OCI-LY1 (cell line): Measurements from ENCODE around the gene PTPRO.

Source experiments
- H2AFZ ChIP-seq: fragments of 200-600 bp; sonication (generic), shearing (Covaris generic); 2 replicates; pipeline ENCODE4 v1.6.0; 2014; ENCODE audit warnings: antibody characterized with exemption, mild to moderate bottlenecking, low read length
- H3F3A ChIP-seq: fragments of 200-600 bp; sonication (generic), shearing (Covaris generic); 2 replicates; pipeline ENCODE4 v1.6.0; 2014; ENCODE audit warnings: mild to moderate bottlenecking, antibody characterized with exemption, low read length, moderate library complexity; ENCODE audit not compliant: insufficient read depth
- H3K27ac ChIP-seq: fragments of 200-600 bp; sonication (generic); 2 replicates; pipeline ENCODE4 v1.5.1; 2014; ENCODE audit warnings: low read length, mixed run types, mild to moderate bottlenecking, low read depth; ENCODE audit not compliant: poor library complexity, severe bottlenecking
- H3K27me3 ChIP-seq: fragments of 200-600 bp; sonication (generic); 2 replicates; pipeline ENCODE4 v1.6.0; 2014; ENCODE audit warnings: antibody characterized with exemption, mild to moderate bottlenecking, low read length, moderate library complexity; ENCODE audit not compliant: insufficient read depth
- H3K36me3 ChIP-seq: fragments of 200-600 bp; sonication (generic); 2 replicates; pipeline ENCODE4 v1.6.1; 2014; ENCODE audit warnings: mild to moderate bottlenecking, antibody characterized with exemption, low read length, moderate library complexity, mixed read lengths; ENCODE audit not compliant: insufficient read depth
- H3K4me1 ChIP-seq: fragments of 200-600 bp; sonication (generic); 2 replicates; pipeline ENCODE4 v1.5.1; 2014; ENCODE audit warnings: mild to moderate bottlenecking, low read length, moderate library complexity; ENCODE audit not compliant: insufficient read depth, severe bottlenecking
- H3K4me2 ChIP-seq: fragments of 200-600 bp; sonication (generic), shearing (Covaris generic); 2 replicates; pipeline ENCODE4 v1.6.1; 2014; ENCODE audit warnings: low read length
- H3K4me3 ChIP-seq: fragments of 200-600 bp; sonication (generic); 2 replicates; pipeline ENCODE4 v1.5.1; 2014; ENCODE audit warnings: low read length, low read depth, mild to moderate bottlenecking, mixed read lengths; ENCODE audit not compliant: poor library complexity, severe bottlenecking
- H3K79me2 ChIP-seq: fragments of 200-600 bp; shearing (Covaris generic); 2 replicates; pipeline ENCODE4 v1.6.1; 2016; ENCODE audit warnings: mixed run types, low read length, mixed read lengths; ENCODE audit not compliant: insufficient read depth
- H3K9ac ChIP-seq: fragments of 200-600 bp; sonication (generic), shearing (Covaris generic); 2 replicates; pipeline ENCODE4 v1.6.1; 2014; ENCODE audit warnings: mild to moderate bottlenecking, low read length, mixed read lengths
- H3K9me2 ChIP-seq: fragments of 200-600 bp; sonication (generic), shearing (Covaris generic); 2 replicates; pipeline ENCODE4 v1.6.1; 2014; ENCODE audit warnings: low read depth, mild to moderate bottlenecking, low read length, mixed read lengths
- H3K9me3 ChIP-seq: fragments of 200-600 bp; shearing (Covaris generic); 2 replicates; pipeline ENCODE4 v1.6.1; 2014; ENCODE audit warnings: low read length, mixed read lengths
- H4K20me1 ChIP-seq: fragments of 200-600 bp; sonication (generic), shearing (Covaris generic); 2 replicates; pipeline ENCODE4 v1.6.0; 2016; ENCODE audit warnings: mild to moderate bottlenecking, low read length; ENCODE audit not compliant: insufficient read depth
- EZH2 ChIP-seq: fragments of 200-600 bp; sonication (generic), shearing (Covaris generic); IDR thresholded peaks from 2 replicates; pipeline ENCODE4 v1.8.0; 2017; ENCODE audit warnings: borderline replicate concordance, mixed run types, mild to moderate bottlenecking, antibody characterized with exemption, low read length, moderate library complexity, mixed read lengths
- TF ChIP-seq, protein P1 (sequence below): fragments of 200-600 bp; sonication (generic), shearing (Covaris generic); IDR thresholded peaks from 2 replicates; pipeline ENCODE4 v1.5.1; 2017; ENCODE audit warnings: mild to moderate bottlenecking, antibody characterized with exemption, low read length, moderate library complexity, mixed read lengths

PTPRO gene

DNA sequence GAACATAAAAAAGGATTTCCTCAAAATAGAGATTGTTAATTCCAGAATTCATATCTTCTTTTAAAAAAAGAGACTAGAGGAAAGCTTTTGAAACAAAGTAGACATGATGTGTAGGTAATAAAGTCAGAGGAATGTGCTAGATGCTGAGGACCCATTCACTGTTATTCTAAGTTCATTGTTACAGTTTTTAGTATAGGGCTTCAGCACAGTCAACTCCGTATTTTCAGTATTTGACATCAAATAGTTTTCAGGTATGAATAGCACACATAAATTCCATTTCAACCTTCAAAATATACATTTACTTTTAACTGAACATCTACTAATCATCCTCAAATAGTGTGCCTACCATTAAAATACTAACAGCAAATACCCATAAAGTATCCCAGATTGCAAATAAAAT is 239.1 kb downstream of the PTPRO start:
- Histone ChIP-seq H3K79me2 (no peaks in the 10 kb centered on the region), H3K9ac (no peak overlapping the region), H3K4me1 (no peaks in the 10 kb centered on the region), H3K27me3 (no peaks in the 10 kb centered on the region), H3K4me2 (no peak overlapping the region), H4K20me1 (no peaks in the 10 kb centered on the region), H3K9me2 (no peaks in the 10 kb centered on the region), H3K27ac (no peak overlapping the region), H3F3A (no peaks in the 10 kb centered on the region), H2AFZ (0 out of 2 replicates have a peak overlapping the region, but pooled peaks have one; percentile 42), H3K9me3 (no peaks in the 10 kb centered on the region), H3K4me3 (no peak overlapping the region), H3K36me3 (no peaks in the 10 kb centered on the region)
- TF ChIP-seq EZH2: no peak
- TF ChIP-seq, protein P1, sequence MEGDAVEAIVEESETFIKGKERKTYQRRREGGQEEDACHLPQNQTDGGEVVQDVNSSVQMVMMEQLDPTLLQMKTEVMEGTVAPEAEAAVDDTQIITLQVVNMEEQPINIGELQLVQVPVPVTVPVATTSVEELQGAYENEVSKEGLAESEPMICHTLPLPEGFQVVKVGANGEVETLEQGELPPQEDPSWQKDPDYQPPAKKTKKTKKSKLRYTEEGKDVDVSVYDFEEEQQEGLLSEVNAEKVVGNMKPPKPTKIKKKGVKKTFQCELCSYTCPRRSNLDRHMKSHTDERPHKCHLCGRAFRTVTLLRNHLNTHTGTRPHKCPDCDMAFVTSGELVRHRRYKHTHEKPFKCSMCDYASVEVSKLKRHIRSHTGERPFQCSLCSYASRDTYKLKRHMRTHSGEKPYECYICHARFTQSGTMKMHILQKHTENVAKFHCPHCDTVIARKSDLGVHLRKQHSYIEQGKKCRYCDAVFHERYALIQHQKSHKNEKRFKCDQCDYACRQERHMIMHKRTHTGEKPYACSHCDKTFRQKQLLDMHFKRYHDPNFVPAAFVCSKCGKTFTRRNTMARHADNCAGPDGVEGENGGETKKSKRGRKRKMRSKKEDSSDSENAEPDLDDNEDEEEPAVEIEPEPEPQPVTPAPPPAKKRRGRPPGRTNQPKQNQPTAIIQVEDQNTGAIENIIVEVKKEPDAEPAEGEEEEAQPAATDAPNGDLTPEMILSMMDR: no peak

DNA sequence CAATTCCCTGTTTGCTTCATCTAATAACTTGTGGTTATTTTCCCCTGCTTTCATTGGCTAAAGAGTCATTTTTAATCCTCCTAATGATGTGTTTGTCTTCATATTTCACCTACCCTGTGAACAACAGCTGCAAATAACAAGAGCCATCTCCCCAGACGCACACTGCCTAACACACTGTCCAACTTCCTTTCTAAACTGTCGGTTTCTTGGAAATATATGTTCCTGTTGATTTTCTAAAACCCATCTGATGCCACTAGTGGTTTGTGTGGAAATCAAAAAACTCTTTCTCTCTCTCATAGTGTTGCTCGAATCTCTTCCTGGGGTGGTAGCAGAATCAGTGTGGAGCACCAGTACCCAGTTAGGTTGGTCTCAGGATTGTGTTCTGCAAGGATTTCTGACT is 240.0 kb downstream of the PTPRO start:
- Histone ChIP-seq H3K79me2 (no peaks in the 10 kb centered on the region), H4K20me1 (no peaks in the 10 kb centered on the region), H3K36me3 (no peaks in the 10 kb centered on the region), H3K9me2 (no peaks in the 10 kb centered on the region), H3F3A (no peaks in the 10 kb centered on the region), H2AFZ (no peak overlapping the region), H3K4me2 (no peak overlapping the region), H3K27me3 (no peaks in the 10 kb centered on the region), H3K9me3 (no peaks in the 10 kb centered on the region), H3K9ac (no peak overlapping the region), H3K27ac (no peak overlapping the region), H3K4me1 (no peaks in the 10 kb centered on the region), H3K4me3 (no peak overlapping the region)
- TF ChIP-seq, protein P1: no peak
- TF ChIP-seq EZH2: no peak

DNA sequence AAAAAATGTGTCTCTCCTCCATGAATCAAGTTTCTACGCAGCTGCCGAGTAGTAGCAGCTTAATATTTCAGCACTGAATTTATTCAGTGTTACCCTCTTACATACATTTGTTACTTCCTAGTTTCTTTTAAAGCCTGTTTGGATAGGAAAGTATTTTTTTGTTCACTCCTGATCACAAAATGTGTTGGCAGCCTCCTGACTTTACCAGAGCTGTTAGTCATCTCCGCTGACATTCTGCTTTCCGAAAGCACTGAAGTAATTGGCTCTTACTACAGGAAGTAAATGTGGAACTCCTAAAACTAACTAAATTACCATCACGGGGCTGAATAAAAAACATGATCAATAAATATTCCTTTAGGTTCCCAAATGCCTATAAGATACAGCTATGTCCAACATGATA is 241.4 kb downstream of the PTPRO start:
- Histone ChIP-seq H3K4me3 (no peak overlapping the region), H3K36me3 (no peaks in the 10 kb centered on the region), H3K9me3 (no peaks in the 10 kb centered on the region), H3K9me2 (no peaks in the 10 kb centered on the region), H3K79me2 (no peaks in the 10 kb centered on the region), H3F3A (no peaks in the 10 kb centered on the region), H3K4me2 (no peak overlapping the region), H3K27ac (no peak overlapping the region), H3K9ac (no peak overlapping the region), H3K4me1 (no peaks in the 10 kb centered on the region), H2AFZ (no peak overlapping the region), H4K20me1 (no peaks in the 10 kb centered on the region), H3K27me3 (no peaks in the 10 kb centered on the region)
- TF ChIP-seq, protein P1: no peak
- TF ChIP-seq EZH2: no peak
